Gastrocnemius medialis (tissue), 4 donors: ENCODE data around the gene TCTN1. TPM values are rescaled to one million over a fixed set of nuclear protein-coding genes. Genes with fewer than 3 reads are reported as not detected.

ENCODE experiments used
- ATAC-seq, 2 donors: fragments of 150-250 bp; one replicate each; pipeline ENCODE4 v1.9.1; 2016
- DNase-seq, 2 donors: peaks; one replicate each; pipeline ENCODE4 v3.0.0-alpha.2; 2019
- H3K27ac ChIP-seq, 4 donors: fragments of 200-600 bp; sonication (generic); 1 replicate in 1 of 4; 2 replicates in 3 of 4; pipeline ENCODE4 v1.5.1; 2016 to 2018; ENCODE audit warnings: mild to moderate bottlenecking in 2 of 4, moderate library complexity in 1 of 4
- H3K27me3 ChIP-seq, 3 donors: fragments of 200-600 bp; sonication (generic) in 2 of 3; 1 replicate in 1 of 3; 2 replicates in 2 of 3; pipeline versions ENCODE4 v1.5.1 to v1.6.0; 2016 to 2019; ENCODE audit warnings: mild to moderate bottlenecking in 1 of 3, moderate library complexity in 1 of 3
- H3K36me3 ChIP-seq, 2 donors: fragments of 200-600 bp; sonication (generic) in 1 of 2; one replicate each; pipeline ENCODE4 v1.5.1; 2017 to 2018
- H3K4me1 ChIP-seq, 2 donors: fragments of 200-600 bp; sonication (generic) in 1 of 2; one replicate each; pipeline ENCODE4 v1.5.1; 2016 to 2017; ENCODE audit warnings: mild to moderate bottlenecking in 2 of 2
- H3K4me3 ChIP-seq, 4 donors: fragments of 200-600 bp; sonication (generic) in 3 of 4; 1 replicate in 1 of 4; 2 replicates in 3 of 4; pipeline ENCODE4 v1.5.1; 2016 to 2019; ENCODE audit warnings: mild to moderate bottlenecking in 2 of 4
- H3K9me3 ChIP-seq, 3 donors: fragments of 200-600 bp; sonication (generic) in 2 of 3; 1 replicate in 1 of 3; 2 replicates in 2 of 3; pipeline ENCODE4 v1.5.1; 2016 to 2019
- POLR2A ChIP-seq, 2 donors: fragments of 450-650 bp; IDR thresholded peaks; one replicate each; pipeline ENCODE4 v1.6.1; 2017; ENCODE audit warnings: antibody characterized with exemption in 2 of 2, mild to moderate bottlenecking in 2 of 2, moderate library complexity in 2 of 2
- in situ Hi-C, 4 donors: fragments of 200-750 bp; cut with MboI; loops; one replicate each; pipeline versions ENCODE4 v1.15.0 to v1.8.0; 2017; ENCODE audit warnings: low sequenced_read_pairs in 4 of 4
- intact Hi-C: fragments of 100-400 bp; cut with DNase I; formaldehyde crosslinking; loops from one replicate; pipeline ENCODE4 v1.15.1; 2023; ENCODE audit warnings: low total_unique reads
- total RNA-seq, 4 donors: library from RNA; depleted of rRNA; stranded (reverse); fragments of >200 nt; gene quantifications; one replicate each; pipeline versions ENCODE4 v1.1.0 to v1.2.3, GENCODE V29; 2016
- TF ChIP-seq, protein P1 (sequence below), 5 experiments: fragments of 450-650 bp in 3 of 5; fragments of 200-600 bp in 2 of 5; sonication (generic) in 2 of 5; IDR thresholded peaks in 4 of 5; conservative IDR thresholded peaks in 1 of 5; 1 replicate in 4 of 5; 2 replicates in 1 of 5; pipeline ENCODE4 v1.5.1; 2016 to 2019; ENCODE audit warnings: antibody characterized with exemption in 5 of 5, mild to moderate bottlenecking in 3 of 5, moderate library complexity in 3 of 5

Gene TCTN1
- total RNA-seq, 4 donors from 2014 or later = 4.7 to 30.8 (median 22.7) TPM

GRCh38 chr12:110619534-110619953, 5.6 kb downstream of the TCTN1 start:
- Histone ChIP-seq H3K9me3 (no peaks in the 10 kb centered on the region), H3K36me3 (no peaks in the 10 kb centered on the region), H3K27me3 (no peaks in the 10 kb centered on the region), H3K4me1 (peaks cover 5 to 6% of the 10 kb centered on the region in 2 donors), H3K27ac (no peak overlapping the region), H3K4me3 (no peak overlapping the region)
- in situ Hi-C loops = loop anchor here in 3 of 4 donors (10.0 kb wide), 2 partner anchors 75 to 265 kb away; no protein-coding TSS in a partner anchor
- intact Hi-C loops = loop anchor here (10.0 kb wide), 1 partner anchor 265 kb away; no protein-coding TSS in a partner anchor
- DNase-seq (no peak), ATAC-seq (no peak)
- no peak for TF ChIP-seq POLR2A (IDR thresholded peaks at IDR 0.05)
- TF ChIP-seq, protein P1, sequence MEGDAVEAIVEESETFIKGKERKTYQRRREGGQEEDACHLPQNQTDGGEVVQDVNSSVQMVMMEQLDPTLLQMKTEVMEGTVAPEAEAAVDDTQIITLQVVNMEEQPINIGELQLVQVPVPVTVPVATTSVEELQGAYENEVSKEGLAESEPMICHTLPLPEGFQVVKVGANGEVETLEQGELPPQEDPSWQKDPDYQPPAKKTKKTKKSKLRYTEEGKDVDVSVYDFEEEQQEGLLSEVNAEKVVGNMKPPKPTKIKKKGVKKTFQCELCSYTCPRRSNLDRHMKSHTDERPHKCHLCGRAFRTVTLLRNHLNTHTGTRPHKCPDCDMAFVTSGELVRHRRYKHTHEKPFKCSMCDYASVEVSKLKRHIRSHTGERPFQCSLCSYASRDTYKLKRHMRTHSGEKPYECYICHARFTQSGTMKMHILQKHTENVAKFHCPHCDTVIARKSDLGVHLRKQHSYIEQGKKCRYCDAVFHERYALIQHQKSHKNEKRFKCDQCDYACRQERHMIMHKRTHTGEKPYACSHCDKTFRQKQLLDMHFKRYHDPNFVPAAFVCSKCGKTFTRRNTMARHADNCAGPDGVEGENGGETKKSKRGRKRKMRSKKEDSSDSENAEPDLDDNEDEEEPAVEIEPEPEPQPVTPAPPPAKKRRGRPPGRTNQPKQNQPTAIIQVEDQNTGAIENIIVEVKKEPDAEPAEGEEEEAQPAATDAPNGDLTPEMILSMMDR (IDR thresholded peaks at IDR 0.05 in 4 of 5, conservative IDR thresholded peaks at IDR 0.05 in 1 of 5) = no peak

DNA sequence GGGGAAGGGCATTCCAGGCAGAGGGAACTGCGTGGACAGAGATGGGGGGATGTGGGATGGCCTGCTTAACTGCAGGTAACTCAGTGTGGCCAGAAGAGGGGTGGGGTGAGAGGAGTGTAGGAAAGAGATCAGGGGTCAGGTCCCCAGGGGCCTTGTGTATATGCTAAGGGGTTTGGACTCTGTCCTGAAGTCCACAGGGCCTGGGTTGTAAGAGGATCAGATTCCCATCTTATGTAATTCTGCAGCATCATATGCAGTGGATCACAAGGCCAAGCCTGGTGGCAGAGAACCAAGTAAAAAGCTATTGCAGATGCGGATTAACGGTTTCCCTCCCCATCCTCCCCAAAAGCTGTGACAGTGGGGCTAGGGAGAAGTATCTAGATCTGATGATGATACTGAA, 8.7 kb downstream of the TCTN1 start:
- in situ Hi-C loops (loop anchor here in 1 of 4 donors (10.0 kb wide), 1 partner anchor 72 kb away; no protein-coding TSS in a partner anchor), intact Hi-C loops (no loop called here)
- no peak for ATAC-seq
- no peak for DNase-seq
- Histone ChIP-seq H3K4me1 (no peaks in the 10 kb centered on the region), H3K27me3 (no peaks in the 10 kb centered on the region), H3K27ac (no peak overlapping the region), H3K4me3 (no peak overlapping the region), H3K36me3 (peaks cover 0 to 7% of the 10 kb centered on the region in 2 donors), H3K9me3 (no peaks in the 10 kb centered on the region)
- TF ChIP-seq POLR2A (IDR thresholded peaks at IDR 0.05) = no peak
- TF ChIP-seq, protein P1 (IDR thresholded peaks at IDR 0.05 in 4 of 5, conservative IDR thresholded peaks at IDR 0.05 in 1 of 5) = no peak

GRCh38 chr12:110627500-110628195, 13.7 kb downstream of the TCTN1 start:
- no peak overlapping the region for H3K4me3 ChIP-seq
- TF ChIP-seq, protein P1 (IDR thresholded peaks at IDR 0.05 in 4 of 5, conservative IDR thresholded peaks at IDR 0.05 in 1 of 5) = no peak
- TF ChIP-seq POLR2A (IDR thresholded peaks at IDR 0.05) = no peak
- intact Hi-C loops = no loop called here
- no peak for DNase-seq
- no peaks in the 10 kb centered on the region for H3K27me3 ChIP-seq
- H3K9me3 ChIP-seq = no peaks in the 10 kb centered on the region
- H3K36me3 ChIP-seq = peaks cover 0 to 20% of the 10 kb centered on the region in 2 donors
- H3K4me1 ChIP-seq = no peaks in the 10 kb centered on the region
- ATAC-seq = no peak
- in situ Hi-C loops = loop anchor here in 1 of 4 donors (10.0 kb wide), 1 partner anchor 67 kb away; no protein-coding TSS in a partner anchor
- no peak overlapping the region for H3K27ac ChIP-seq

DNA sequence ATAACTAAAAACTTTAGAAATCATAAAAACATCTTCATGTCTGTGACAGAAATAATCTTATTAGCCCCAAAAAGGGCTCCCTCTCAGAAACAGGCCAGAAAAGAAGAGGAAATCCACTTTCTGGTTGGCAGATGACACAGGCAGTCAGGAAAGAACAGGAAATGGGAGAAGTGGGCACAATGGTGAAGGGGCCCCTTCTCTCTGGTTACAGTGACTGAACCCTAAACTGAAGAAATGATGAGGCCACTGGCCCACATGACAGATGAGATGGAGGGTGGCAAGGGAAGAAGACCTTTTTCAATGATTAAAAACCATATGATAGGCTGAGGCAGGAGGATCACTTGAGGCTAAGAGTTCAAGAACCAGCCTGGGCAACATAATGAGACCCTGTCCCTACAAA, 21.1 kb downstream of the TCTN1 start:
- H3K4me1 ChIP-seq = peaks cover 15 to 27% of the 10 kb centered on the region in 2 donors
- no peak for ATAC-seq
- in situ Hi-C loops = no loop called here
- H3K4me3 ChIP-seq = no peak overlapping the region
- H3K36me3 ChIP-seq = peaks cover 0 to 3% of the 10 kb centered on the region in 2 donors
- intact Hi-C loops = loop anchor here (5.0 kb wide), 1 partner anchor 107 kb away; the partner anchor contains the start of gene PPP1CC
- no peak for DNase-seq
- no peak overlapping the region for H3K27ac ChIP-seq
- H3K9me3 ChIP-seq = no peaks in the 10 kb centered on the region
- TF ChIP-seq, protein P1 (IDR thresholded peaks at IDR 0.05 in 4 of 5, conservative IDR thresholded peaks at IDR 0.05 in 1 of 5) = no peak
- no peak for TF ChIP-seq POLR2A (IDR thresholded peaks at IDR 0.05)
- no peaks in the 10 kb centered on the region for H3K27me3 ChIP-seq
